Measurements from ENCODE around the gene RAVER1. TPM values are rescaled to one million over a fixed set of nuclear protein-coding genes. Genes with fewer than 3 reads are reported as not detected.

The RAVER1 gene
- total and polyA plus RNA-seq, 2 donors (not counting 1 experiment from before 2014, with no cell fraction given), result 21.0 to 62.7 TPM

GRCh38 chr19:10343495-10343894 lies 10.2 kb upstream of the RAVER1 start:
- H3K36me3 ChIP-seq (replicated peaks in 1 of 2; ENCODE audit: control extremely low read depth in 1 of 2, control insufficient read depth in 1 of 2, extremely low read depth in 1 of 2, insufficient read depth in 2 of 2, low read length in 1 of 2), result no peaks in the 10 kb centered on the region
- Mint-ChIP-seq H3K27ac (no peak overlapping the region), H3K9me3 (ENCODE audit: insufficient read depth) (no peaks in the 10 kb centered on the region), H3K4me1 (peaks cover 18% of the 10 kb centered on the region), H3K27me3 (no peaks in the 10 kb centered on the region), H3K4me3 (no peak overlapping the region)
- intact Hi-C loops (cut with micrococcal nuclease), result no loop called here
- no peak for TF ChIP-seq CTCF (IDR thresholded peaks at IDR 0.05)
- no peak for TF ChIP-seq EZH2 (IDR thresholded peaks at IDR 0.05; ENCODE audit: borderline replicate concordance, insufficient read depth, low read depth, low read length, poor library complexity, severe bottlenecking)
- no peak overlapping the region for H2AFZ ChIP-seq (ENCODE audit: insufficient read depth, low read depth, low read length, poor library complexity, severe bottlenecking)
- no peak for DNase-seq
- no peak for ATAC-seq (ENCODE audit: low read depth)
- H3K27me3 ChIP-seq (replicated peaks in 1 of 4; ENCODE audit: control extremely low read depth in 1 of 4, control insufficient read depth in 3 of 4, insufficient read depth in 4 of 4, low read length in 3 of 4), result no peaks in the 10 kb centered on the region
- POLR2A ChIA-PET, result interaction anchor here (0.7 kb wide), 1 partner anchor 54 kb away, joined by 3 read pairs; no protein-coding TSS in a partner anchor
- H3K79me2 ChIP-seq (ENCODE audit: control insufficient read depth, insufficient read depth, low read length), result peaks cover 19% of the 10 kb centered on the region
- peaks cover 11 to 18% of the 10 kb centered on the region in 2 donors for H3K4me1 ChIP-seq (ENCODE audit: control insufficient read depth in 2 of 2, insufficient read depth in 2 of 2, low read length in 2 of 2)
- no peak overlapping the region for H3K27ac ChIP-seq (ENCODE audit: low read length in 2 of 2)
- no peak overlapping the region for H3K9ac ChIP-seq (ENCODE audit: low read length)
- no peak overlapping the region for H3K4me3 ChIP-seq (ENCODE audit: control extremely low read depth in 1 of 5, extremely low read depth in 1 of 5, insufficient read depth in 1 of 5, low read depth in 2 of 5, low read length in 4 of 5)
- no peak overlapping the region for H3K4me2 ChIP-seq (replicated peaks; ENCODE audit: low read depth, low read length, poor library complexity, severe bottlenecking)
- H4K20me1 ChIP-seq (ENCODE audit: control insufficient read depth, insufficient read depth, low read length, poor library complexity, severe bottlenecking), result no peaks in the 10 kb centered on the region
- CTCF ChIA-PET, result interaction anchor here (0.6 to 1.8 kb wide), 2 partner anchors 46 to 593 kb away, joined by 3 to 6 read pairs; no protein-coding TSS in a partner anchor
- no CpG with 5 or more reads among the region's 2 CpGs for WGBS (ENCODE audit: insufficient coverage)
- H3K9me3 ChIP-seq (ENCODE audit: control extremely low read depth in 1 of 3, control insufficient read depth in 2 of 3, insufficient read depth in 1 of 3, low read length in 2 of 3), result no peaks in the 10 kb centered on the region

GRCh38 chr19:10339977-10340376 lies 6.6 kb upstream of the RAVER1 start:
- Histone ChIP-seq H3K4me1 (ENCODE audit: control insufficient read depth in 2 of 2, insufficient read depth in 2 of 2, low read length in 2 of 2) (peaks cover 13 to 23% of the 10 kb centered on the region in 2 donors), H3K79me2 (ENCODE audit: control insufficient read depth, insufficient read depth, low read length) (peaks cover 53% of the 10 kb centered on the region), H3K27me3 (replicated peaks in 1 of 4; ENCODE audit: control extremely low read depth in 1 of 4, control insufficient read depth in 3 of 4, insufficient read depth in 4 of 4, low read length in 3 of 4) (no peaks in the 10 kb centered on the region), H3K36me3 (replicated peaks in 1 of 2; ENCODE audit: control extremely low read depth in 1 of 2, control insufficient read depth in 1 of 2, extremely low read depth in 1 of 2, insufficient read depth in 2 of 2, low read length in 1 of 2) (peaks cover 0 to 14% of the 10 kb centered on the region in 2 experiments), H4K20me1 (ENCODE audit: control insufficient read depth, insufficient read depth, low read length, poor library complexity, severe bottlenecking) (peaks cover 9% of the 10 kb centered on the region), H3K4me3 (ENCODE audit: control extremely low read depth in 1 of 5, extremely low read depth in 1 of 5, insufficient read depth in 1 of 5, low read depth in 2 of 5, low read length in 4 of 5) (peak overlapping the region in 3 of 5 experiments; percentile 47 to 81 (median 77)), H3K27ac (ENCODE audit: low read length in 2 of 2) (peak overlapping the region; percentile 40 to 70), H3K9me3 (ENCODE audit: control extremely low read depth in 1 of 3, control insufficient read depth in 2 of 3, insufficient read depth in 1 of 3, low read length in 2 of 3) (peaks cover 0 to 2% (median 0%) of the 10 kb centered on the region in 3 donors), H2AFZ (ENCODE audit: insufficient read depth, low read depth, low read length, poor library complexity, severe bottlenecking) (no peak overlapping the region), H3K9ac (ENCODE audit: low read length) (peak overlapping the region; percentile 87), H3K4me2 (replicated peaks; ENCODE audit: low read depth, low read length, poor library complexity, severe bottlenecking) (peak overlapping the region; percentile 78)
- no peaks in the 10 kb centered on the region for H3K27me3 Mint-ChIP-seq
- ChIA-PET CTCF (interaction anchor here (1.0 kb wide), 2 partner anchors 79 to 305 kb away, joined by 3 read pairs; no protein-coding TSS in a partner anchor), POLR2A (no interaction called here)
- H3K27ac Mint-ChIP-seq, result peak overlapping the region; percentile 97
- peaks cover 22% of the 10 kb centered on the region for H3K4me1 Mint-ChIP-seq
- no peak for ATAC-seq (ENCODE audit: low read depth)
- no peak for TF ChIP-seq CTCF (IDR thresholded peaks at IDR 0.05)
- no peak for TF ChIP-seq EZH2 (IDR thresholded peaks at IDR 0.05; ENCODE audit: borderline replicate concordance, insufficient read depth, low read depth, low read length, poor library complexity, severe bottlenecking)
- intact Hi-C loops (cut with micrococcal nuclease), result no loop called here
- 88% methylated on average over 4 of the region's 5 CpGs for WGBS (ENCODE audit: insufficient coverage)
- no peak for DNase-seq
- no peaks in the 10 kb centered on the region for H3K9me3 Mint-ChIP-seq (ENCODE audit: insufficient read depth)
- peak overlapping the region; percentile 98 for H3K4me3 Mint-ChIP-seq
